ENCODE results near the gene REXO1.

DNA sequence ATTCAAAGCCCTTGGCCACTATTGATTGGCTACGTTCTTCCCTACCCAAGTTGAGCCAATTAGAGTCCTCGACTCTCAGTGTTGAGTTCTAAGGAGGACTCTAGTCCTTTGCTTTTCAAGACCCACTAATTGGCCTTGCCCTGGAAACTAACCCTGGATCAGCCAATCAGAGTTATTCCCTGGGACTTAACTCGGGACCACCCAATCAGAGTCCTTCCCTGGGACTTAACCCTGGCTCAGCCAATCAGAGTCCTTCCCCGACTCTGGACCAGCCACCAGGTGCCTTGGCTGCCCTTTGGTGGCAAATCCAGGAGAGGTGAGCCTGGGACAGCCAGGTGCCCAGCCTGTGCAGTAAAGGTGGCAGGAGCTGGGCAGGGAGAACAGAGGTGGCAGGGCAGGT is 64.9 kb downstream of the REXO1 start:
- no peak for TF ChIP-seq MXI1 (IDR thresholded peaks at IDR 0.05; ENCODE audit: low read depth, low read length)
- TF ChIP-seq, protein P1, sequence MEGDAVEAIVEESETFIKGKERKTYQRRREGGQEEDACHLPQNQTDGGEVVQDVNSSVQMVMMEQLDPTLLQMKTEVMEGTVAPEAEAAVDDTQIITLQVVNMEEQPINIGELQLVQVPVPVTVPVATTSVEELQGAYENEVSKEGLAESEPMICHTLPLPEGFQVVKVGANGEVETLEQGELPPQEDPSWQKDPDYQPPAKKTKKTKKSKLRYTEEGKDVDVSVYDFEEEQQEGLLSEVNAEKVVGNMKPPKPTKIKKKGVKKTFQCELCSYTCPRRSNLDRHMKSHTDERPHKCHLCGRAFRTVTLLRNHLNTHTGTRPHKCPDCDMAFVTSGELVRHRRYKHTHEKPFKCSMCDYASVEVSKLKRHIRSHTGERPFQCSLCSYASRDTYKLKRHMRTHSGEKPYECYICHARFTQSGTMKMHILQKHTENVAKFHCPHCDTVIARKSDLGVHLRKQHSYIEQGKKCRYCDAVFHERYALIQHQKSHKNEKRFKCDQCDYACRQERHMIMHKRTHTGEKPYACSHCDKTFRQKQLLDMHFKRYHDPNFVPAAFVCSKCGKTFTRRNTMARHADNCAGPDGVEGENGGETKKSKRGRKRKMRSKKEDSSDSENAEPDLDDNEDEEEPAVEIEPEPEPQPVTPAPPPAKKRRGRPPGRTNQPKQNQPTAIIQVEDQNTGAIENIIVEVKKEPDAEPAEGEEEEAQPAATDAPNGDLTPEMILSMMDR (IDR thresholded peaks at IDR 0.05 in 2 of 3, conservative IDR thresholded peaks at IDR 0.05 in 1 of 3; ENCODE audit: insufficient read depth in 2 of 3, low read depth in 1 of 3, low read length in 3 of 3), result no peak
- TF ChIP-seq ZSCAN29 (IDR thresholded peaks at IDR 0.05), result no peak
- TF ChIP-seq POLR2AphosphoS5 (IDR thresholded peaks at IDR 0.05; ENCODE audit: control insufficient read depth, insufficient read depth, low read depth, low read length), result no peak
- TF ChIP-seq, protein P2, sequence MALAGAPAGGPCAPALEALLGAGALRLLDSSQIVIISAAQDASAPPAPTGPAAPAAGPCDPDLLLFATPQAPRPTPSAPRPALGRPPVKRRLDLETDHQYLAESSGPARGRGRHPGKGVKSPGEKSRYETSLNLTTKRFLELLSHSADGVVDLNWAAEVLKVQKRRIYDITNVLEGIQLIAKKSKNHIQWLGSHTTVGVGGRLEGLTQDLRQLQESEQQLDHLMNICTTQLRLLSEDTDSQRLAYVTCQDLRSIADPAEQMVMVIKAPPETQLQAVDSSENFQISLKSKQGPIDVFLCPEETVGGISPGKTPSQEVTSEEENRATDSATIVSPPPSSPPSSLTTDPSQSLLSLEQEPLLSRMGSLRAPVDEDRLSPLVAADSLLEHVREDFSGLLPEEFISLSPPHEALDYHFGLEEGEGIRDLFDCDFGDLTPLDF (CRISPR knock-in tag; IDR thresholded peaks at IDR 0.05), result no peak
- TF ChIP-seq, protein P3, sequence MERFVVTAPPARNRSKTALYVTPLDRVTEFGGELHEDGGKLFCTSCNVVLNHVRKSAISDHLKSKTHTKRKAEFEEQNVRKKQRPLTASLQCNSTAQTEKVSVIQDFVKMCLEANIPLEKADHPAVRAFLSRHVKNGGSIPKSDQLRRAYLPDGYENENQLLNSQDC (CRISPR knock-in tag; IDR thresholded peaks at IDR 0.05), result no peak
- TF ChIP-seq, protein P4, sequence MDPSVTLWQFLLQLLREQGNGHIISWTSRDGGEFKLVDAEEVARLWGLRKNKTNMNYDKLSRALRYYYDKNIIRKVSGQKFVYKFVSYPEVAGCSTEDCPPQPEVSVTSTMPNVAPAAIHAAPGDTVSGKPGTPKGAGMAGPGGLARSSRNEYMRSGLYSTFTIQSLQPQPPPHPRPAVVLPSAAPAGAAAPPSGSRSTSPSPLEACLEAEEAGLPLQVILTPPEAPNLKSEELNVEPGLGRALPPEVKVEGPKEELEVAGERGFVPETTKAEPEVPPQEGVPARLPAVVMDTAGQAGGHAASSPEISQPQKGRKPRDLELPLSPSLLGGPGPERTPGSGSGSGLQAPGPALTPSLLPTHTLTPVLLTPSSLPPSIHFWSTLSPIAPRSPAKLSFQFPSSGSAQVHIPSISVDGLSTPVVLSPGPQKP (CRISPR knock-in tag; IDR thresholded peaks at IDR 0.05), result no peak
- TF ChIP-seq ZNF143 (CRISPR knock-in tag; IDR thresholded peaks at IDR 0.05), result no peak
- no peak for TF ChIP-seq MYNN (IDR thresholded peaks at IDR 0.05)
- TF ChIP-seq MYNN (CRISPR knock-in tag; IDR thresholded peaks at IDR 0.05), result no peak
- no peak for TF ChIP-seq EP300 (IDR thresholded peaks at IDR 0.05; ENCODE audit: low read length)
- TF ChIP-seq ZNF384 (IDR thresholded peaks at IDR 0.05; ENCODE audit: low read depth, low read length), result no peak
- no peak for TF ChIP-seq ZC3H8 (IDR thresholded peaks at IDR 0.05)
- TF ChIP-seq, protein P5, sequence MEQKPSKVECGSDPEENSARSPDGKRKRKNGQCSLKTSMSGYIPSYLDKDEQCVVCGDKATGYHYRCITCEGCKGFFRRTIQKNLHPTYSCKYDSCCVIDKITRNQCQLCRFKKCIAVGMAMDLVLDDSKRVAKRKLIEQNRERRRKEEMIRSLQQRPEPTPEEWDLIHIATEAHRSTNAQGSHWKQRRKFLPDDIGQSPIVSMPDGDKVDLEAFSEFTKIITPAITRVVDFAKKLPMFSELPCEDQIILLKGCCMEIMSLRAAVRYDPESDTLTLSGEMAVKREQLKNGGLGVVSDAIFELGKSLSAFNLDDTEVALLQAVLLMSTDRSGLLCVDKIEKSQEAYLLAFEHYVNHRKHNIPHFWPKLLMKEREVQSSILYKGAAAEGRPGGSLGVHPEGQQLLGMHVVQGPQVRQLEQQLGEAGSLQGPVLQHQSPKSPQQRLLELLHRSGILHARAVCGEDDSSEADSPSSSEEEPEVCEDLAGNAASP (IDR thresholded peaks at IDR 0.05), result no peak
- TF ChIP-seq POLR2A (conservative IDR thresholded peaks at IDR 0.05), result no peak

All from K562 (cell line).